GM19372 (cell line): Measurements from ENCODE around the gene DENND4A.
"Not testable (repeated sequence)": the region's sequence is repeated elsewhere in the genome, so short reads cannot be mapped to it uniquely, and the experiment has no call there.

Experiments used
- ATAC-seq: cut with Tn5 transposase; IDR thresholded peaks from one replicate; pipeline ENCODE4 v1.9.1; 2021; ENCODE audit warnings: mild to moderate bottlenecking, low read depth, moderate library complexity; ENCODE audit not compliant: unreplicated experiment

DENND4A gene

DNA sequence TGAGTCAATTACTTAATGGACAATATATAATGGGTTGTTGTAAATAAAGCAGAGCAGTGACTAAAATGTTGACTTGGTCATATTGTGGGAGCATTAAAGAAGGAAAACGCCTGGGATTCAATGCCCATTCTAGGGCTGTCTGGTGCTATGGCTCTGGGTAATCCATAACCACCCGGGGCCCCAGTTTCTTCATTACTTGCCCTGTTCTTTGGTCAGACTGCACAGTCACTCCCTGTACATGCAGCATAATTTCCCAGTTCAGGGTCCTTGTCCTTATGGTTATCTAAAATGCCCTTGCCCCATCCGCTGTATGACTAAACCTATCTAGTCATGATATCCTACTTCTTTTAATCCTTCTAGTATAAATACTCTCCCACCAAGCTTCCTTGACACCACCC lies 27.5 kb upstream of the DENND4A start:
- no peak for ATAC-seq

DNA sequence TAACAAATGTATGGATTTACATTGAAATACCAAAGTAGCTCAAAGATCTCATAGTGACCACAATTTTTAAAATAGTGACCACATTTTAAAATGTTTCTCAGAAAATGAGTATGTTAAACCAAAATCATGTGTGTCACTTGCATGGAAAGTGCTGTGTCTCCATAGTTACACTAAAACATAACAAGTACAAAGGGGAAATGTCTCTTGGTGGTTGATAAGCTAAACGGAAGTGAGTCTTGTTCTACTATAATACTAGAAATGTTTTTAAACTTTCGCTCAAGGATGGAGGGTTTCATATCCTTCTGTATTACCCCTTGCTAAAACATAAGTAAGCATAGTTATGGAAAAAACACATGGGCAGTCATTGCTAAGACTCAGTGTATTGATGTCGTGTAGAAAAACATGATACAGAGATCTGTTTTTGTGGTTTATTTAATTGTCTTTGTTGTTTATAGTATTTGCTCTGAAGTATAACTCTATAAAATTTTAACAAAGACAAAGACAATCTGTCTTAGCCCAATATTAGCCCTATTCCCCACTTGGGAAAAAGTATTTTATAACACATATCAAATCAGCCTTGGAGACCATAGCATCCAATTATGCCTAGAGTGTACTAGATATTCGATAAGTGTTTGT lies 27.0 kb upstream of the DENND4A start:
- ATAC-seq: peak; percentile 64

DNA sequence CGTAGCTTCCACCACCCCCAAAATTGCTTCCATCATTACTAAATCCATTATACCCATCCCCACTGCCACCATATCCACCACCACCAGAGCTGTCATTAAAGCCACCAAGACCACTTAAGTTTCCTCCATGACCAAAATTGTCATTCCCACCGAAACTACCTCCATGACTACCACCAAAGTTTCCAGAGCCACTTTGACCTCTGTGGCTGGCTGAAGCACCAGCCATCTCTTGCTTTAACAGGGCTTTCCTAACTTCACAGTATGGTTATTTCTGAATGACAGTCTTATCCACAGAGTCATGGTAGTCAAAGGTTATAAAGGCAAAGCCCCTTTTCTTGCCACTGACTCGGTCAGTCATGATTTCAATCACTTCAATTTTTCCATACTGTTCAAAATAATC lies 24.3 kb upstream of the DENND4A start:
- ATAC-seq: no peak

DNA sequence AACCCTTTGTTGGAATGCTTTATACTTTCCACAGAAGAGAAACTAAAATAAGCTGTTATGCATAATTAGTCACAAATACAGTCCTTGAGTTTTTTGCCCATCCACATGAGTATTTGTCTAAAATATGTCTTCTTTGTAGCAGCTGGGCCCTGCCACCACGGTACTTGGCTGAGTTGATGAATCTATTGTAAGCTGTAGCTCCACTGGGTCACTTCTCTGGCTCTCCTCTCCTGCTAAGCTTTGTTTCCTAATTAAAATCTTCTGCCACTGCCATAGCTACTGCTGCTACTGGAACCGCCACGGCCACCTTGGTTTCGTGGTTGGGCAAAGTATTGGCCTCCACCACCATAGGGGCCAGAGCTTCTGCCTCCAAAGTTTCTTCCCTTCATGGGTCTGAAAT lies 23.9 kb upstream of the DENND4A start:
- not testable (repeated sequence) for ATAC-seq

DNA sequence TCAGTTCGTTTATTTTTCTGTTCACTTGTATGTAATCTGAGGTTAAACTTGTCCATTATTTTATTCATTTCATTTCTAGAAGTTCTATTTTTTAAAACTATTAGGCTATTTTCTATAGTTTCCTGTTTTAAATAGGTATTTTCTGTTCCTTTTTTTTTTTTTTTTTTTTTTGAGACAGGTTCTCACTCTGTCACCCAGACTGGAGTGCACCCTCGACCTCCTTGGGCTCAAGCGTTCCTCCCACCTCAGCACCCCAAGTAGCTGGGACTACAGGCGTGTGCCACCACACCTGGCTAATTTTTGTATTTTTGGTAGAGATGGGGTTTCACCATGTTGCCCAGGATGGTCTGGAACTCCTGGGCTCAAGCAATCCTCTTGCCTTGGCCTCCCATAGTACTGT lies 22.2 kb upstream of the DENND4A start:
- not testable (repeated sequence) for ATAC-seq

DNA sequence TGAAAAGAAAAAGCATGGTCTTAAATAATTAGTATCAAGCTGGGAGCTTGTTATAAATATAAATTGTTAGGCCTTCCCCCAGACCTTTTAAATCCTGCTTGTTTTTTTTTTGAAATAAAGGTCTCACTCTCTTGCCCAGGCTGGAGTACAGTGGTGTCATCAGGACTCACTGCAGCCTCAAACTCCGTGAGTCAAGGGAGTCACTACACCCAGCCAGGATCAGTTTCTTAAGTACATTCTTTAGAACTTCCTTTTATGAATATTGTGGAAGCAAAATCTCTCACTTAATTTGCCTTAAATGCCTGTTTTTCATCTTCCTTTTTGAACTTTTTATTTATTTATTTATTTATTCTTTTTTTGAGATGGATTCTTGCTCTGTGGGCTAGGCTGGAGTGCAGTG lies 20.8 kb upstream of the DENND4A start:
- no peak for ATAC-seq

DNA sequence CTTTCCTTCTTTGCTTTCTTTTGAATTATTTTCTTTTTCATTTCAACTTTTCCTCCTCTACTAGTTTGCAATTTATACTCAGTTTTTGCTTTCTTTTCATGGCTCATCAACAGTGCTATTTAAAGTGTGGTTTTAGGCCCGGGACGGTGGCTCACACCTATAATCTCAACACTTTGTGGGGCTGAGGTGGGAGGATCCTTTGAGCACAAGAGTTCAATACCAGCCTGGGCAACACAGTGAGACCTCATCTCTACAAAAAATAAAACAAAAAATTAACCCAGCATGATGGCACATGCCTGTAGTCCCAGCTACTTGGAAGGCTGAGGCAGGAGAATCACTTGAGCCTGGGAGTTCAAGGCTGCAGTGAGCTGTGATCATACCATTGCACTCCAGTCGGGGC lies 20.4 kb upstream of the DENND4A start:
- ATAC-seq: no peak

DNA sequence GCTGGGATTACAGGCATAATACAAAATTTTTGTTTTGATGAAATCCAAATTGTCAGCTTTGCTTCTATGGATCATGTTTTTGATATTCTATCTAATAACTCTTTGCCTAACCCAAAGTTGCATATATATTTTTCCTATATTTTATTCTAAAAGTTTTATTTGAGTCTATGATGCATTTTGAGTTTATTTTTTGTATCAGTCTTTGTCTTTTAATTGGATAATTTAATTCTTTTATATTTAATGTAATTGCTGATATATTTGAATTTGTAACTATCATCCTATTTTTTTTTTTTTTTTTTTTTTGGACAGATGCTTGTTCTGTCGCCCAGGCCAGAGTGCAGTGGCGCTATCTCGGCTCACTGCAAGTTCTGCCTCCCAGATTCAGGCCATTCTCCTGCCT lies 19.7 kb upstream of the DENND4A start:
- no peak for ATAC-seq

DNA sequence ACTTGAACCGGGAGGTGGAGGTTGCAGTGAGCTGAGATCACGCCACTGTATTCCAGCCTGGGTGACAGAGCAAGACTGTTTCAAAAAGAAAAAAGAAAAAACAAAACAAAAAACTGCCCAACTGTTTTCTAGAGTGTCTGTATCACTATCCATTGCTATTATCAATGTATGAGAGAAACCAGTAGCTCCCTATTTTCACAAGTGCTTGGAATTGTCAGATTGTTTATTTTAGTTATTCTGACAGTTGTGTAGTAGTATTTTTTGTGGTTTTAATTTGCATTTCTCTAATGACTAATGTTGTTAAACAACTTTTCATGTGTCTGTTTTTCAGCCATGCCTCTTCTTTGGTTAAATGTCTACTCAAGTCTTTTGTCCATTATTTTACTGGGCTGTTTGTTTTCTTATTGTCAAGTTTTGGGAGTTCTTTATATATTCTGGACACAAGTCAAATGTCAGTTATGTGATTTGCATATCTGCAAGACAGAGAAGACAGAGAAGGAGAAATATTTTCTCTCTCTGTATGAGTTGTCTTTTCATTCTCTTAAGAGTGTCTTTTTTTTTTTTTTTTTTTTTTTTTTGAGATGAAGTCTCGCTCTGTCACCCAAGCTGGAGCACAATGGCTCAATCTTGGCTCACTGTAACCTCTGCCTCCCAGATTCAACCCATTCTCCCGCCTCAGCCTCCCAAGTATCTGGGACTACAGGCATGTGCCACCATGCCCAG lies 19.1 kb upstream of the DENND4A start:
- ATAC-seq: not testable (repeated sequence)

DNA sequence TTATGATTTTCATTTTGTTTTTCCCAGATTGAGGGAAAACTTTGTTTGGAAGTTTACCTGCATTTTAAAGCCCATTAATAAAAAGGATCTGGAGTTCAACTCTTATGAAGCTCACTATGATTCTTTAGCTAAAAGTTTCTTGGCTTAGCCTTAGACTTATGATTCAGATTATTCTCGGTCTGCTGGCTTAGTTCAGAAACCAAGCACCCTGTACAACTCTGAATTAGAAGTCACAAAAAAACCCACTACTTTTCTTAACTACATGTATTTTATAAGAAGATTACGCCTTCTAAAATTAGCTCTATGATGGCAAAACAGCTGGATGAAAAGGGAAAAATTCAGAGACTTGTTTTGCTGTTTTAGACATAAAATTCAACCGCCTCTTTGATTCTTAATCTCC lies 14.3 kb upstream of the DENND4A start:
- ATAC-seq: no peak

DNA sequence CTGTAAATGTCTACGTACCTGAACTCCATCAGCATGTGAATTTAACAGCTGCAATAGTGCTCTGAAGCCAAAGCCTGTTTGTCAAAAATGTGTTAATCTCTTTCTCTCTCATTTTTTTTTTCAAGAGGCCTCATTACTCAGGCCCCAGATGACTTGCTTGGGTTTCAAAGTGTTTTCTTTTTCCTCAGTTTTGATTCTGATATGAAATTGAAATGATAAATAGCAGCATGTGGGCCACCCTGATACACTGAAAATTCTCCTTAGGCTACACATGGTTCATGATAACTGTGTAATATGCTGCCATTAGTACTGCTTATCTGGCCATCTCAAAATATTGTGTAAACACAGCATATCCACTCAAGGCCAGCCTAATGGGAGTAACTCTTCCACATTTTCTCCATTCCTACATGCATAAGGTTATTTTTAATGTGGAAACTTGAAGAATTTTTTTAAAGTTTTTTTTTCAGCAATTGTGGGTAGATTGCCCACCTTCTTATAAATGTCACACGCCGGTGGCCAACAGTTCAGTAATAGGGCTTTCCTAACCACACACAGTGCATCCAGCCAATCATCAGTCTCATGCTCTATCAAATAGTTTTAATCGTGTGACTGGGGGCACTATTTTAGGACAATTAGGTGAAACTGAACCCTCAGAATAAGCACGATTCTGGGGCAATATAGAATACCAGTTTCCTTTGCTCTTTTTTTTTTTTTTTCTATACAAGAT lies 13.1 kb upstream of the DENND4A start:
- no peak for ATAC-seq

DNA sequence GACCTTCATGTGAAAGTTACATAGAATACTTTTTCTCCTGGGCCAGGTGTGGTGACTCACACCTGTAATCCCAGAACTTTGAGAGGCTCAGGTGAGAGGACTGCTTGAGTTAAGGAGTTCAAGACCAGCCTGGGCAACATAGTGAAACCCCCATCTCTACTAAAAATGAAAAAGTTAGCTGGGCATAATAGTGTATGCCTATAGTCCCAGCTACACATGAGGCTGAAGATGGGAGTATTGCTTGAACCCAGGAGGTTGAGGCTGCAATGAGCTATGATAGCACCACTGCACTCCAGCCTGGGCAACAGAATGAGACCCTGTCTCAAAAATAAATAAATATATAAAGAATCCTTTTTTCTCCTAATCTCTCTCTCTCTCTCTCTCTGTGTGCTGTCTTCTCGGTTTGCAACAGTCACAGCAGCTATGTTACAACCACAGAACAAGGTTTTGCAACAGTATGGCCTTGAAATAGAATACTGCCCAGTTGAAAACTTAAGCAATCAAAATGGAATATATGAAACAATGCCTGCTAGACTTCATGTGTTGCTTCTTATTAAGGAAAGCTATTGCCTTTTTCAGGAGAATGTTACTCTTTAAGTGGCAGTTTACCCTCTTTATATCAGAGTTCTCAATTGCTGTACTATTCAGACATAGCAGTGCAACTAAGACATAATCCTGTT lies 12.3 kb upstream of the DENND4A start:
- ATAC-seq: no peak

DNA sequence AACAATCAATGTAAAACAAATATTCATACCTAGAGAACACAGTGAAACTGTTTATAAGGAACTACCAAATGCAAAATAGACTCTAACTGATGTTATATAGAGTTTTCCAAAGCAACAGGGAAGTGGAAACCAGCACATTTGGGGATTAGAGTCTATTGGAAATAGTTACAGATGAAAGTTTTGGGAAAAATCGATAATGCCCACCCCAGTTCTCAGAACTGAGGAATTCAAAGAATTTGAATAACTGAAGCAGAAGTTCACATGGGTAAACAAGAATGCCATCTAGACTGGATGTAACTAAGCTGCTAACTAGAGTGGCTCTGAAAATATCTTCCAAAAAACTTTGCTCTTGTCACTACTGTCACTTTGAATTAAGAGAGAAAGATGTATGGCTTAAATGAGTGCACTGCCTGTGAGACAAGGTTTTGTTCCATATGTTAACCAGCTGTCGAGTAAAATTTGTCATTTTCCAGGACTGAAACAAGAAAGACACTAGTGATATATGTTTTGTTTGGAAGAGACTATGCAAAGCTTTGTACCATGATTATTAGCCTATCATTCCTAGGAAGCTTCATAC lies 9.2 kb upstream of the DENND4A start:
- ATAC-seq: no peak

DNA sequence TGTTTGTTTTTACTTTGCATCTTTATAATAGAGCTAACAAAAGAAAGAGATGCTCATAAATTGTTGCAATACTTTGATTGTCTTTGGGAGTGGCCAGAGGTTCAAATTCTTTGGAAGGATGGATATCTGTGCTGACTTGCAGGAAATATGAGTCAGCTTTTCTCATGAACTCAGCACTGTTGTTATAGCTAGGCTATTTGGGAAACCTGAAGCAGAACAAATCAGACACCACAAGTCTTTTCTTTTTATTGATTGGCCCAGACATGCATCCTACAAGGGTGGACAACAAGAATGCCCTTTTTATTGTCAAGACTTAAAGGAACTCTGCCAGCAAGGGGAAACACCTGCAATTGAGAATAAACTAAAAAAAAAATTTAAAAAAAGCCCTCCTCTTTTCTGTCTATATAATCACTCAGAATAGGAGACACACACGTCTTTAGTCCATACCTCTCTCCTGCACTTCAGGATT lies 4.6 kb upstream of the DENND4A start:
- no peak for ATAC-seq

DNA sequence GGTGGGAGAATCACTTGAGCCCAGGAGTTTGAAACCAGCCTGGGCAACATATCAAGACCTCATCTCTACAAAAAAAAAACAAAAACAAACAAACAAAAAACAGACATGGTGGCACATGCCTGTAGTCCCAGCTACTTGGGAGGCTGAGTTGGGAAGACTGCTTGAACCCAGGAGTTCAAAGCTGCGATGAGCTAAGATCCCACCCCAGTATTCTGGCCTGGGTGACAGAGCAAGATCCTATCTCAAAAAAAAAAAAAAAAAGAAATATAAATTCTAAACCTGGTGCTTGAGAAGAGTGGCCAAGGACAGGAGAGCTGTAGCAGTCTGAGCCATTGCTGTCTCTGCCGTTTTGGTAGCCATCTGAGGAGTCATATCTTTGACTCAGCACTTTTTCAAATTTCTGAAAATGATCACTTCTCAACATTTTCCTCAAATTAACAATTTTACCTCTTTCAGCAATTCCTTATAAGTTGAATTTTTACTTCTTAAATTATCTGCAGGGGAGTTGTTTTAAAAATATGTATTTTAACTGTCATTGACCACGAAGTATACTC lies 3.6 kb upstream of the DENND4A start:
- ATAC-seq: no peak

DNA sequence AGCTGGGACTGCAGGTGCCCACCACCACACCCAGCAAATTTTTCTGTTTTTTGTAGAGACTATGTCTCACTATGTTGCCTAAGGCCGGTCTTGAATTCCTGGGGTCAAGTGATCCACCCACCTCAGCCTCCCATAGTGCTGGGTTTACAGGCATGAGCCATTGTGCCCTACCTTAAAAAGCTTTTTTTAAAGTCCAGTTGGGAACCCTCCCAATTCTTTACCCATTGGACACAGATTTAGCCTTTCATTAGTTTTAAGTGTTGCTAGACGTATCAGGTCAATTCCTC lies 1.7 kb upstream of the DENND4A start:
- no peak for ATAC-seq

DNA sequence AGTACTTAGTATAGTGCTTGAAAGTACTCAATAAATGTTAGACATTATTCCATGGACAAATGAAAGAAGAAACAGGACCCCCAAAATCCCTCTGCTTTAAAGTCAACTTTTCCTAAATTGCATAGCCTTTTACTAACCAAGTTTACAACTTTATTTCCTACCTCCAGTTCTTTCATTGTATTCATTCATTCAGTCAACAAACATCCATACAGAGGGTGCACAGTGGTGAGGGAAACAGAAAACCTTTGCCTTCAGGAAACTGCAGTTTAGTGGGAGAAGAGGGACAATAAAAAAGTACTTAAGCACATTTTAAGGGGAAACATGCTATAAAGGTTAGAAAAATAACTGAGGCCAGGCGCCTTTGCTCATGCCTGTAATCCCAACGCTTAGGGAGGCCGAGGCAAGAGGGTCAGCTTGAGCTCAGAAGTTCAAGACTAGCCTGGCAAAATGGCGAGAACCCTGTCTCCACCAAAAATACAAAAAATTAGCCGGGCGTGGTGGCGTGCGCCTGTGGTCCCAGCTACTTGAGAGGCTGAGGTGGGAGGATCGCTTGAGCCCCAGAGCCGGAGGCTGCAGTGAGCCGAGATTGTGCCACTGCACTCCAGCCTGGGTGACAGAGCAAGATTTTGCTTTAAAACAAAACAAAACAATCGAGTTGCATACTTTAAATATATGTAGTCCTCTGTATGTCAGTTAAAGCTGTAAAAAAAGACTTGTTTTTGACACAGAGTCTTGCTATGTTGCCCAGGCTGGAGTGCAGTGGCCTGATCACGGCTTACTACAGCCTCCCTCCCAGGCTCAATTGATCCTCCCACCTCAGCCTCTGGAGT lies 1.1 kb upstream of the DENND4A start:
- ATAC-seq: no peak

DNA sequence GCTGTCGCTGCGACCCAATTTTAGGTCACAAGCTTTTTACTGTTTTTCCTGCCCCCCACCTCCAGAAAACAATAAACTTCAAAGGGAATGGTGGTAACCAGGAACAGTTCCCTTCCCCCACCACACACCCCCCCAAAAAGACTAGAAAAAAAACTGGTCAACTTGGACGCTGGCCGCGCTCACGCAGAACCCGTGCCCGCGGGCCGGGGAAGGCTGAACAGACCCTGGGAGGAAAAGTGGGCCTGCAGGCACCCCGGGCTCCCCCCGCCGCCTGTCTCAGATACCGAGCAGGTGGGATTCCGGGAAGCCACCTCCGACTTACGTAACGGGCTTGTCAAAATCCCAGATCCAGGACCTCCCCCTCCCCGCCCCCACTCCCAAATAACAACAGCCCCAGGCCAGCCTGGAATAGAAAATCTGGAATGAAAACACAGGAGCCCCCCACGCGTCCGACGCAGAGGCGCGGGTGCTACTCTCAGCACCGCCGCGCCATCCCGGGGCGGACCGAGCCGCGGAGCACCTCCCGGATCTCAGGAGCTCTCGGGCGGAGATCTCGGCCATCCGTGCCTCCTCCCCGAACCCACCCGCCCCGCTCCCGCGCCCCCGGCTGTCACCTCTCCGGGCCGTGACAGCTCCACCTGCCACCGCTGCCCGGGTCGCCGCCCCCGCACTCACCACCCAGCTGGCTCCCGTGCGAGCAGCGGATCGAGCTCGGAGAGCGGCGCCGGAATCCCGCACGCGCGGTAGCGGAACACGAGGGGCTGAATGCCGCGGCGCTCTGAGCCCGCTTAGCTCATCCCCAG lies 557 bp downstream of the DENND4A start:
- ATAC-seq: no peak
